Panc1 (cell line): ENCODE measurements around the gene MYDGF. TPM values are rescaled to one million over a fixed set of nuclear protein-coding genes. Genes with fewer than 3 reads are reported as not detected.

Experiments
- ATAC-seq: fragments of 200-7000 bp; cut with Tn5 transposase; 2 replicates; pipeline ENCODE4 v1.9.1; 2020; ENCODE audit warnings: mild to moderate bottlenecking, moderate library complexity
- BruUV-seq: library from RNA; stranded (reverse); fragments of 400-500 nt; replicated peaks from 2 replicates; lab custom pipeline; 2021; lab: Mats Ljungman, UMichigan
- CTCF ChIA-PET: fragments of 300-600 bp; sonication (Branson Sonifier 250); formaldehyde crosslinking; loops from one replicate; lab custom pipeline; 2022; ENCODE audit warnings: antibody characterized with exemption; lab: Charles Lee
- POLR2A ChIA-PET: fragments of 300-600 bp; sonication (Branson Sonifier 250); formaldehyde crosslinking; loops from one replicate; lab custom pipeline; 2022; ENCODE audit warnings: antibody characterized with exemption; lab: Charles Lee
- DNase-seq: peaks from one replicate; pipeline ENCODE4 v3.0.0-alpha.2; 2010; ENCODE audit warnings: low read depth, low spot score
- H3K27ac ChIP-seq: 2 replicates; pipeline ENCODE4 v1.5.1; 2011; ENCODE audit warnings: mild to moderate bottlenecking, low read length, inconsistent platforms
- H3K27me3 ChIP-seq: fragments of 200-500 bp; sonication (Bioruptor generic); 2 replicates; pipeline ENCODE4 v1.6.0; 2014; ENCODE audit warnings: low read length, inconsistent platforms; ENCODE audit not compliant: control insufficient read depth, insufficient read depth
- H3K36me3 ChIP-seq: fragments of 200-500 bp; sonication (Bioruptor generic); 2 replicates; pipeline ENCODE4 v1.5.1; 2014; ENCODE audit warnings: inconsistent platforms, mild to moderate bottlenecking, low read length, moderate library complexity; ENCODE audit not compliant: control insufficient read depth, insufficient read depth
- H3K4me1 ChIP-seq: 2 replicates; pipeline ENCODE4 v1.5.1; 2011; ENCODE audit warnings: inconsistent platforms, mild to moderate bottlenecking, low read length, moderate library complexity; ENCODE audit not compliant: control insufficient read depth, insufficient read depth
- H3K4me3 ChIP-seq, 2 experiments: 2 replicates each; pipeline ENCODE4 v1.5.1; 2011 to 2012; ENCODE audit warnings: low read depth in 2 of 2, low read length in 2 of 2, mild to moderate bottlenecking in 2 of 2, inconsistent platforms in 1 of 2, moderate library complexity in 1 of 2
- H3K9me3 ChIP-seq: fragments of 200-500 bp; sonication (Bioruptor generic); 2 replicates; pipeline ENCODE4 v1.5.1; 2014; ENCODE audit warnings: low read depth, mild to moderate bottlenecking, inconsistent platforms, low read length, moderate library complexity; ENCODE audit not compliant: control insufficient read depth, insufficient read depth
- POLR2AphosphoS5 ChIP-seq: IDR thresholded peaks from 2 replicates; pipeline ENCODE4 v1.6.1; 2012; ENCODE audit warnings: mild to moderate bottlenecking, low read depth, low read length, moderate library complexity
- REST ChIP-seq, 2 experiments: IDR thresholded peaks; 2 replicates each; pipeline ENCODE4 v1.6.1; 2011 to 2012; ENCODE audit warnings: low read depth in 2 of 2, control low read depth in 1 of 2, low read length in 1 of 2, mild to moderate bottlenecking in 1 of 2, moderate library complexity in 1 of 2; ENCODE audit not compliant: insufficient read depth in 1 of 2
- SIN3A ChIP-seq: IDR thresholded peaks from 2 replicates; pipeline ENCODE4 v1.6.1; 2012; ENCODE audit warnings: low read depth, mild to moderate bottlenecking, low read length, moderate library complexity, borderline replicate concordance; ENCODE audit not compliant: insufficient read depth
- TCF7L2 ChIP-seq: IDR thresholded peaks from 2 replicates; pipeline ENCODE4 v1.6.1; 2011; ENCODE audit warnings: mild to moderate bottlenecking, low read depth, low read length, inconsistent platforms
- in situ Hi-C: cut with HindIII; loops from 2 replicates; pipeline ENCODE4 v1.10.0; 2016; ENCODE audit warnings: low sequenced_read_pairs, low pct_unique_long_range_greater_than_20kb
- intact Hi-C: fragments of 100-400 bp; cut with micrococcal nuclease; formaldehyde crosslinking; loops from one replicate; pipeline ENCODE4 v1.10.0; 2022; ENCODE audit not compliant: unreplicated experiment
- total RNA-seq: library from RNA; stranded (reverse); gene quantifications from one replicate; pipeline ENCODE4 v1.2.1, GENCODE V29; 2021; ENCODE audit not compliant: unreplicated experiment
- TF ChIP-seq, protein P1 (sequence below): fragments of 450-650 bp; IDR thresholded peaks from 2 replicates; pipeline ENCODE4 v1.5.1; 2017; ENCODE audit warnings: mild to moderate bottlenecking

Gene MYDGF
- total RNA-seq, 1 experiment from 2014 or later, result 78.1 TPM

DNA sequence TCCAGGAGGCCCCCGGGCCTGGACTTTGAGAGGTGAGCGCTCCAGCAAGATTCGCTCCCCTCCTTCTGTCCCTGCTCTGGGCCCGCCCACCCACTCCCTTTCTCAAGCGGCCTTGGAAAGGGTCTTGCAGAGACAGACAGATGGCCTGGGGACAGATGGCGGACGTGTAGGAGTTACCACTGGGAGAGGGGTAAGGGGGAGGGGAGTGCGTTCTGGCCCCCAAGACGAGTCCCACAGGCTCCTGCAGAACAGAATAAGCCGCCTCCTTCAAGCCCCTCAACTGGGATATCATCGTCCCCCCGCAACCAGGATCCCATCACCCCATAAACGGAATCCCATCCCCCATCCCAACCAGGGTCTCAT lies 34.4 kb downstream of the MYDGF start:
- ATAC-seq (no peak), DNase-seq (no peak)
- H3K36me3 ChIP-seq, result peaks cover 4% of the 10 kb centered on the region; the same call in 1 of the 2 replicates
- H3K4me3 ChIP-seq, result peak overlapping the region; percentile 38 to 61
- no TSS peak for BruUV-seq
- H3K27me3 ChIP-seq, result no peaks in the 10 kb centered on the region
- CTCF ChIA-PET, result interaction anchor here (0.6 to 2.2 kb wide), 4 partner anchors 8 to 69 kb away, joined by 3 to 12 read pairs (median 6); no protein-coding TSS in a partner anchor
- intact Hi-C loops (loop anchor here (5.0 kb wide), 1 partner anchor 58 kb away; no protein-coding TSS in a partner anchor), in situ Hi-C loops (no loop called here)
- peaks cover 3% of the 10 kb centered on the region for H3K4me1 ChIP-seq
- POLR2A ChIA-PET, result no interaction called here
- no peak overlapping the region for H3K27ac ChIP-seq
- TF ChIP-seq, protein P1, sequence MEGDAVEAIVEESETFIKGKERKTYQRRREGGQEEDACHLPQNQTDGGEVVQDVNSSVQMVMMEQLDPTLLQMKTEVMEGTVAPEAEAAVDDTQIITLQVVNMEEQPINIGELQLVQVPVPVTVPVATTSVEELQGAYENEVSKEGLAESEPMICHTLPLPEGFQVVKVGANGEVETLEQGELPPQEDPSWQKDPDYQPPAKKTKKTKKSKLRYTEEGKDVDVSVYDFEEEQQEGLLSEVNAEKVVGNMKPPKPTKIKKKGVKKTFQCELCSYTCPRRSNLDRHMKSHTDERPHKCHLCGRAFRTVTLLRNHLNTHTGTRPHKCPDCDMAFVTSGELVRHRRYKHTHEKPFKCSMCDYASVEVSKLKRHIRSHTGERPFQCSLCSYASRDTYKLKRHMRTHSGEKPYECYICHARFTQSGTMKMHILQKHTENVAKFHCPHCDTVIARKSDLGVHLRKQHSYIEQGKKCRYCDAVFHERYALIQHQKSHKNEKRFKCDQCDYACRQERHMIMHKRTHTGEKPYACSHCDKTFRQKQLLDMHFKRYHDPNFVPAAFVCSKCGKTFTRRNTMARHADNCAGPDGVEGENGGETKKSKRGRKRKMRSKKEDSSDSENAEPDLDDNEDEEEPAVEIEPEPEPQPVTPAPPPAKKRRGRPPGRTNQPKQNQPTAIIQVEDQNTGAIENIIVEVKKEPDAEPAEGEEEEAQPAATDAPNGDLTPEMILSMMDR, result no peak
- TF ChIP-seq TCF7L2, result no peak
- TF ChIP-seq POLR2AphosphoS5, result no peak
- TF ChIP-seq REST (IDR thresholded peaks at IDR 0.05; ENCODE audit: insufficient read depth in 1 of 2, low read depth in 2 of 2, low read length in 1 of 2), result no peak
- TF ChIP-seq SIN3A, result no peak
- no peaks in the 10 kb centered on the region for H3K9me3 ChIP-seq

DNA sequence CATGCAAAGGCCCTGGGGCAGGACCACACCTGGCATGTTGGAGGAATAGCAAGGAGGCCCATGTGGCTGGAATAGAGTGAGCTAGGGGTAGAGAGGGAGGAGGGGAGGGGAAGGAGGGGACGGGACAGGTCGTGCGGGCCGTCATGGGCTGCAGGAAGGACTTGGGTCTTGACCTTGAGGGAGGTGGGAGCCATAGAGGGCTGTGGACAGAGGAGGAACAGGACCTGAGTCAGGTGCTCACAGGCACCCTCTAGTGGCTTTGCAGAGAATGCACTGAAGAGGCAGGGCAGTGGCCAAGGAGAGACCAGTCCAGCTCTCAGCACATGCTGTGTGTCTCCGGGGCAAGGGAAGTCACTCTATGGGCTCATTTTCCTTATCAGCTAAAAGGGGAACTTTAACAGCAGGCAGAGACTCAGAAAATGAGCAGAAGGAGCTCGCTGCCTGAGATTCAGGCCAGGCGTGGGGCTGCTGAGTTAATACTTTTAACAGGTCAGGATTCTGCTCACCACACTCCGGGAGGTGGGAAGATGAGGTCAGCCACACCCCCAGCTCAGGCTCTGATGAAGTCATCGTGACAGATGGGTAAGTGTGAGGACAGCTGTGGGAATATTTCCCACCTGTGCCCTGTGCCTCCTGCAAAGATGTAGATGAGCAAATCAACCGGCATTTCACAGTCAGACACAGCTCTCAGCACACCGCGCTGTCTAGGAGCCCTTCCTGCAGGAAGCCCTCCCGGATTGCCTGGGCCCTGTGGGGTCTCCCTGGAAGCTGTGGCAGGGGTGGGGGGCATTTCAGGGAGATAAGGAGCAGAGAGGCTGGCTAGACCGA lies 36.8 kb downstream of the MYDGF start:
- DNase-seq, result peak; percentile 80
- H3K4me1 ChIP-seq, result peaks cover 3% of the 10 kb centered on the region; the same call in 1 of the 2 replicates
- peak; percentile 84 for ATAC-seq
- H3K36me3 ChIP-seq, result no peaks in the 10 kb centered on the region
- TF ChIP-seq, protein P1, result peak; percentile 90
- TF ChIP-seq REST (IDR thresholded peaks at IDR 0.05; ENCODE audit: insufficient read depth in 1 of 2, low read depth in 2 of 2, low read length in 1 of 2), result no peak
- H3K27me3 ChIP-seq, result no peaks in the 10 kb centered on the region
- BruUV-seq, result no TSS peak
- no peak overlapping the region for H3K27ac ChIP-seq
- no peak overlapping the region for H3K4me3 ChIP-seq
- intact Hi-C loops (no loop called here), in situ Hi-C loops (no loop called here)
- ChIA-PET CTCF (interaction anchor here (0.8 to 2.0 kb wide), 3 partner anchors 49 to 66 kb away, joined by 3 to 6 read pairs (median 3); no protein-coding TSS in a partner anchor), POLR2A (interaction anchor here (0.6 kb wide), 1 partner anchor 103 kb away, joined by 4 read pairs; no protein-coding TSS in a partner anchor)
- no peaks in the 10 kb centered on the region for H3K9me3 ChIP-seq
